ENCODE results near the gene KATNA1. TPM values are rescaled to one million over a fixed set of nuclear protein-coding genes. Genes with fewer than 3 reads are reported as not detected.

The KATNA1 gene
- total and polyA plus RNA-seq, 9 of the 15 experiments (the other 6 are each of a cell fraction or from before 2014, with no cell fraction given), result 22.5 to 76.9 (median 45.0) TPM

- peak; percentile 84; the same call in 1 of the 2 replicates for TF ChIP-seq NR2C2 (CRISPR knock-in tag; IDR thresholded peaks at IDR 0.05)
- peak; percentile 94 for TF ChIP-seq NR2C2 (tag; IDR thresholded peaks at IDR 0.05)
- TF ChIP-seq MEF2D (tag; conservative IDR thresholded peaks at IDR 0.05; ENCODE audit: low read depth), result no peak
- peak; percentile 69; the same call in 1 of the 2 replicates for TF ChIP-seq GATAD2B (IDR thresholded peaks at IDR 0.05; ENCODE audit: borderline replicate concordance)
- TF ChIP-seq ZNF121 (CRISPR knock-in tag; conservative IDR thresholded peaks at IDR 0.05), result no peak
- no peak for TF ChIP-seq ILK (tag; IDR thresholded peaks at IDR 0.05; ENCODE audit: borderline replicate concordance, low read depth)
- TF ChIP-seq POLR2AphosphoS2 (IDR thresholded peaks at IDR 0.05; ENCODE audit: low read length), result peak; percentile 66; the same call in 1 of the 2 replicates
- TF ChIP-seq MTF1 (CRISPR knock-in tag; IDR thresholded peaks at IDR 0.05; ENCODE audit: borderline replicate concordance), result 0 out of 2 replicates have a peak, but pooled peaks have one; percentile 17
- TF ChIP-seq U2AF1 (optimal IDR thresholded peaks at IDR 0.05; ENCODE audit: low read depth, low read length), result peak; percentile 88
- TF ChIP-seq ZNF253 (CRISPR knock-in tag; conservative IDR thresholded peaks at IDR 0.05), result no peak
- no peak for TF ChIP-seq ZBTB26 (CRISPR knock-in tag; IDR thresholded peaks at IDR 0.05)
- TF ChIP-seq MAFF (IDR thresholded peaks at IDR 0.05; ENCODE audit: low read length), result no peak
- peak; percentile 67 for TF ChIP-seq TCF7 (IDR thresholded peaks at IDR 0.05; ENCODE audit: borderline replicate concordance)
- TF ChIP-seq CEBPZ (IDR thresholded peaks at IDR 0.05; ENCODE audit: borderline replicate concordance, low read depth, low read length), result no peak
- TF ChIP-seq ZNF696 (CRISPR knock-in tag; conservative IDR thresholded peaks at IDR 0.05), result no peak
- TF ChIP-seq ETV5 (CRISPR knock-in tag; IDR thresholded peaks at IDR 0.05; ENCODE audit: low read depth), result peak; percentile 98
- TF ChIP-seq NR2C1 (IDR thresholded peaks at IDR 0.05), result peak; percentile 65
- peak; percentile 82 for TF ChIP-seq NR2C1 (tag; IDR thresholded peaks at IDR 0.05)
- TF ChIP-seq ARID3B (CRISPR knock-in tag; IDR thresholded peaks at IDR 0.05; ENCODE audit: borderline replicate concordance), result no peak
Measured at GRCh38 chr6:149545754-149546471, 102.6 kb downstream of the KATNA1 start, which contains the start of gene PPIL4 (continued).
